HG03066 (cell line): ENCODE data around the gene GPX1.

ENCODE experiments used
- ATAC-seq: cut with Tn5 transposase; IDR thresholded peaks from one replicate; pipeline ENCODE4 v1.9.1; 2021; ENCODE audit warnings: low read depth; ENCODE audit not compliant: unreplicated experiment

The GPX1 gene

DNA sequence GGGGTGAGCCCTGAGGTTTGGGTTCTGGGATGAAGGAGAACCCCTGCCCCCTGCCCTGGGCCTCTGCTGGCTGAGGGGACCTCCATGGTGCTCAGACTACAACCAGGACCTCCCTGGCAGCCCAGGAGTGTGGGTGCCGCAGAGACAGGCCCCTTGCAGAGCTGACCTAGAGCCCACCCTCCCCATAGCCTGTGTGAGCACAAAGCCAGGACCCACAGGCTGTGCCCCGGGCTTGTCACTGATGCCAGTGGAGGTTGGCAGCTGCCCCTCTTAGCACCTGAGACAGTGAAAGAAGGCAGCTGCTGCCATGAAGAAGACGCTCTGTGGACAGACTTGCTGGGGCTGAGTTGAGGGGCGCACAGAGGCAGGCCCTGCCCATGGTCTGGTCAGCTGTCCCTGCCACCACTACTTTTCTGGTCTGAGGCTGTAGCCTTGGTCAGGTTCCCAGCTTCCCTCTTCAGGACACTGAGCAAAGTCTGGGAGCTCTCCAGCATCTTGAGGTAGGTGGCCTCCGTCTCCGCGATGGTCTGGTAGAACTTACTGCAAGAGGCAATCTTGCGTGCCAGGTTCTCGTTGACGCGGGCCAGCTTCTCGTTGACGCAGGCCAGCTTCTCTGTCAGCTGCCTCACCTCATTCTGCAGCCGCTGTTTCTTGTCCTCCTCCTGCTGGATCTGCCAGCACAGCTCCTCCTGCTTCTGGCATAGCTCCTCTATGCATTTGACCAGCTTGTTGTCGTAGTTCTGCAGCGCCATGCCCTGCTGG lies 41.3 kb downstream of the GPX1 start:
- ATAC-seq, result no peak

DNA sequence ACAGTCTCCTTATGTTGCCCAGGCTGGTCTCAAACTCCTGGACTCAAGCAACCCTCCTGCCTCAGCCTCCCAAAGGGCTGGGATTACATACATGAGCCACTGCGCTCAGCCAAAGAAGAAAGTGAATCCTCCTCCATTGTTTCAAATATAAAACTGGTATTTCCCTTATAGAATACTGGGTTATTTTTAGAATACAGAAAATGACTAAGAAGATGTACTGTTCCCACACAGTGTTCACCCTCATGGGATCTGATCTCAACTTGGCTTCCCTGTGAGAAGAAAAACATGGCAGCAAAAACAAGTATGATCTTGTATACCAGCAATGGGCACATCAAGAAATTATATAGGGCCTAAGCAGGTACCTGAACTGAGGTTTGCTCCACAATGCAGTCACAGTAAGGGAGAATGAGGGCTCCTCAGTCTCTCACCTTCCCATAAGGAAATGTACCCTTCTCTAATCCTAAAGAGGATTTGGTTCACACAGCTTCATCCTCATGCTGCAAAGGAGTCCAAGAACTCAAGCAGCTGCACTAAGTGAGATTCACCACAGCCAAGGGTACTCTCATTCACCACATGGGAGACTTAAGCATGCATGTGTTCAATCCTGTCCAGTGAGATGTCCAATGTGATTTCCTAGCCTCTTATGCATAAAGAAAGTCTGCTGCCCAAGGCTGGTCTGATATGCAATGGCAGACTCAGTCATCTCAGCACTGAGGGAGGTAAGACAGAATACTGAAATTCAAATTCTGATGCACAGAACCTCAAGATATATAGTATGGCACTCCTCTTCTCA lies 44.1 kb downstream of the GPX1 start:
- no peak for ATAC-seq

DNA sequence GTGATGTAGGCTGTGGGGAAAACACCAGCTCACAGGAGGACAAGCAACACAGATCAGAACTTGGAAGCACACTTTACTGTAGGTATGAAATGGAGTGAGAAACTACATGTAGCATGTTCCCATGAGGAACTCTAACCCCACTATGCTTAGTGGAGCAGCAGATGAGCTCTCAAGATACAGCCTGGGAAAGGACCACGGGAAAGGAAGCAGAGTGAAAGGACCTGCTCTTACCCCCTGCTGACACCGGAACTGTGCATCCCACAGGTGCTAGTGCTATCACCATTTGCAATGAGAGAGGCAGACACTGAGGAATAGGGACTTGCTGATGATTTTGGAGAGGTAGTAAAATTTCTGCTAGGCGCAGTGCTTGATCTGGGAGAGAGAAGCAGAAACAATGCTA lies 46.9 kb downstream of the GPX1 start:
- ATAC-seq, result no peak

DNA sequence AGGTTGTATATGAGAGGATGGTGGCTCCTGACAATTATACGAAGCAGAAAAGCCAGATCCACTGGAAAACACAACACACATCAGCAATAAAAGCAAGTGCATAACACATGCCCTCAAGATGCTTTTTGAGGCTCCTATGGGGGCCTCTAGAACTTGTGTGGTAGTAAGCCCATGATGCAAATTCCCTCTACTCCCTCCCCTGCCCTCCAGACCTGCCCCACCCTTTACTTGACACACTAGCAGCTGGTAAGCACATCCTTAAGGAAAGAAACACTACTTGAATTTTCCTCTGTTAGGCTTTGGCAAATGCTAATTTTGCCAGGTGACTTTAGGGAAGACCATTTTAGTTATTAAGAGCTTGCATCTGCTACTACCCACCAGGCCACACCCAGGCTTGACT lies 47.5 kb downstream of the GPX1 start:
- ATAC-seq, result no peak
